Erythroblast (primary cell): ENCODE data around the gene ULK4.

ENCODE experiments used
- GATA1 ChIP-seq: IDR thresholded peaks from 2 replicates; pipeline ENCODE4 v1.6.1; 2011; ENCODE audit warnings: low read depth, mild to moderate bottlenecking, control low read depth, low read length, moderate library complexity
- POLR2A ChIP-seq: IDR thresholded peaks from 2 replicates; pipeline ENCODE4 v1.6.1; 2011; ENCODE audit warnings: mild to moderate bottlenecking, low read length

DNA sequence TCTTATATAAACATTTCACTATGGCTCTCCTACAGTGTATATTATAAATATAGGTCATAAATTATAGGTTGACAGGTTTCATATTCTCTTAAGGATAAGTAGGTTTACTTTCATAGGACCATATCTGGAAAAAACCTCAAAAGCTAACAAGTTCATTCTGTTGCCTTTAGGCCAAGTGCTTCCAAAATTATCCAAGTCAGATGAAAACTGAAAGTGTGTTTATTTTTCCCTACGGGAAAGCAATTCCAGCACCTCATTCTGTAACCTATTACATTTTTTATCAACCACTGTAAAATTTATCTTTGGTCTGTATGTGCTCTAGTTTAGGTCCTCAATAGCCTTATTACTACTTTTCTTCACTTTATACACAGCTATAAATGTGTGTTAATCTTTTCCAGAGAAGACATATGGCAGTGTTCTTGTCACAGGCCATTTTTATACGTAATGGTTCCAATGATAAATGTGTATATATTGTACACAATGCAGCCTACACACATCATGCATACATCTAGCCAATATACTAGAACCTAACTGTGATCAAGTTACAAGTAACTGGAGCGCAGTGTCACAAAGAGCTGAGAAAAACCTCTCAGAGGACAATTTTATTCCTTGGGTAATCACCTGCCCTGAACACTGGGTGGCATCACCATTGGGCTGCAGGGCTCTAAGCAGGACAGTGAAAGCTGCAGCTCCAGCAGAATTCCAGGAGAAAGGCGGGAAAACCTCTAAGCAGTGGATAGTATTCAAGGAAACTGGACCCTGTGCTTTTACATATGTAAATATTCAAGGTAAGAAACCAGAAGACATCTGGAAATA is 511.3 kb downstream of the ULK4 start:
- TF ChIP-seq POLR2A (no peak), GATA1 (no peak)
